Measurements from ENCODE around the gene DEDD2. TPM values are rescaled to one million over a fixed set of nuclear protein-coding genes. Genes with fewer than 3 reads are reported as not detected.

DEDD2 gene
- total RNA-seq, 1 donor from 2014 or later, result 29.4 TPM

GRCh38 chr19:42226886-42227285 is 9.4 kb upstream of the DEDD2 start:
- no peak for DNase-seq

- DNase-seq, result no peak
Observed at GRCh38 chr19:42225718-42226292, 8.3 kb upstream of the DEDD2 start.

- no peak for DNase-seq
Observed at GRCh38 chr19:42224940-42225717, 7.7 kb upstream of the DEDD2 start.

- no peak for DNase-seq
Observed at GRCh38 chr19:42220751-42221097, 3.2 kb upstream of the DEDD2 start.

GRCh38 chr19:42219812-42220750 is 2.6 kb upstream of the DEDD2 start, which contains the start of gene ZNF526:
Gene ZNF526 (plus strand): TSS chr19:42220312. CDS start chr19:42224404, 4,092 bp downstream.
- peak; percentile 99 for DNase-seq

- DNase-seq, result peak; percentile 54
Observed at GRCh38 chr19:42216653-42217519, 591 bp downstream of the DEDD2 start.

GRCh38 chr19:42214810-42215485 is 2.5 kb downstream of the DEDD2 start:
- no peak for DNase-seq

GRCh38 chr19:42212886-42213285 is 4.6 kb downstream of the DEDD2 start:
- DNase-seq, result no peak

- no peak for DNase-seq
Observed at GRCh38 chr19:42208612-42209011, 8.9 kb downstream of the DEDD2 start.

GRCh38 chr19:42207767-42208271 is 9.7 kb downstream of the DEDD2 start:
- peak; percentile 69 for DNase-seq

- no peak for DNase-seq
Observed at GRCh38 chr19:42206871-42207755, 10.4 kb downstream of the DEDD2 start.

GRCh38 chr19:42204664-42205063 is 12.8 kb downstream of the DEDD2 start:
- DNase-seq, result no peak

- no peak for DNase-seq
Observed at GRCh38 chr19:42203700-42204099, 13.8 kb downstream of the DEDD2 start.

GRCh38 chr19:42202290-42202880 is 15.1 kb downstream of the DEDD2 start:
- no peak for DNase-seq

GRCh38 chr19:42201489-42202289 is 15.8 kb downstream of the DEDD2 start:
- no peak for DNase-seq

- no peak for DNase-seq
Observed at GRCh38 chr19:42200116-42200715, 17.3 kb downstream of the DEDD2 start.

GRCh38 chr19:42199440-42200115 is 17.9 kb downstream of the DEDD2 start:
- no peak for DNase-seq
